Left hindlimb (tissue), 1 donor: ENCODE measurements around the gene VDR.

Experiments
- DNase-seq: peaks from one replicate; pipeline ENCODE4 v3.0.0-alpha.2; 2018

VDR gene

GRCh38 chr12:47927346-47927745 lies 22.6 kb upstream of the VDR start:
- DNase-seq: no peak

GRCh38 chr12:47921907-47922306 lies 17.1 kb upstream of the VDR start:
- DNase-seq: no peak

GRCh38 chr12:47920913-47921312 lies 16.1 kb upstream of the VDR start:
- DNase-seq: no peak

- DNase-seq: no peak
Measured at GRCh38 chr12:47913081-47913480, 8.3 kb upstream of the VDR start.

- DNase-seq: no peak
Measured at GRCh38 chr12:47912556-47912955, 7.8 kb upstream of the VDR start.

- no peak for DNase-seq
Measured at GRCh38 chr12:47910981-47911380, 6.2 kb upstream of the VDR start.

GRCh38 chr12:47910486-47910885 lies 5.7 kb upstream of the VDR start:
- DNase-seq: no peak

- DNase-seq: no peak
Measured at GRCh38 chr12:47909839-47910465, 5.2 kb upstream of the VDR start.

GRCh38 chr12:47908738-47909137 lies 3.9 kb upstream of the VDR start:
- no peak for DNase-seq

- no peak for DNase-seq
Measured at GRCh38 chr12:47907851-47908454, 3.2 kb upstream of the VDR start.

GRCh38 chr12:47903927-47904712 lies 674 bp downstream of the VDR start:
- DNase-seq: no peak

GRCh38 chr12:47903151-47903611 lies 1.6 kb downstream of the VDR start:
- DNase-seq: no peak

- no peak for DNase-seq
Measured at GRCh38 chr12:47902131-47902639, 2.6 kb downstream of the VDR start.

- no peak for DNase-seq
Measured at GRCh38 chr12:47901718-47902093, 3.1 kb downstream of the VDR start.

- DNase-seq: no peak
Measured at GRCh38 chr12:47901063-47901717, 3.6 kb downstream of the VDR start.

- no peak for DNase-seq
Measured at GRCh38 chr12:47900131-47901062, 4.4 kb downstream of the VDR start.

GRCh38 chr12:47899466-47899865 lies 5.3 kb downstream of the VDR start:
- DNase-seq: no peak

- no peak for DNase-seq
Measured at GRCh38 chr12:47896633-47897032, 8.2 kb downstream of the VDR start.

- DNase-seq: no peak
Measured at GRCh38 chr12:47896022-47896421, 8.8 kb downstream of the VDR start.

- DNase-seq: no peak
Measured at GRCh38 chr12:47894652-47895051, 10.1 kb downstream of the VDR start.

GRCh38 chr12:47894068-47894467 lies 10.7 kb downstream of the VDR start:
- DNase-seq: no peak

GRCh38 chr12:47892819-47893218 lies 12.0 kb downstream of the VDR start:
- DNase-seq: no peak
